H1 (cell line): ENCODE measurements around the gene OR2F1. TPM values are rescaled to one million over a fixed set of nuclear protein-coding genes. Genes with fewer than 3 reads are reported as not detected.

Source experiments
- CTCF ChIA-PET: fragments of 300-600 bp; sonication (Branson Sonifier 250); formaldehyde crosslinking; loops from one replicate; lab custom pipeline; 2021; ENCODE audit not compliant: partially characterized antibody; lab: Charles Lee
- POLR2A ChIA-PET: fragments of 300-600 bp; sonication (Branson Sonifier 250); formaldehyde crosslinking; loops from one replicate; lab custom pipeline; 2021; ENCODE audit warnings: inconsistent platforms; ENCODE audit not compliant: partially characterized antibody; lab: Charles Lee
- DNase-seq, 2 experiments: peaks; one replicate each; pipeline versions ENCODE4 v3.0.0 to v3.0.0-alpha.2; 2010 to 2022; ENCODE audit warnings: low spot score in 2 of 2, low read depth in 1 of 2, mixed read lengths in 1 of 2
- FAIRE-seq: peaks from 2 replicates; lab custom pipeline; 2011; peaks lifted over from hg19 to GRCh38; lab: Jason Lieb, UNC
- H2AFZ ChIP-seq: 2 replicates; pipeline ENCODE4 v1.8.1; 2012; ENCODE audit warnings: low read length, inconsistent platforms
- H2AK5ac ChIP-seq: 2 replicates; pipeline ENCODE4 v1.6.1; 2013; ENCODE audit warnings: low read depth, low read length
- H2BK120ac ChIP-seq: replicated peaks from 2 replicates; pipeline ENCODE3; 2013; ENCODE audit warnings: low read depth, low read length, inconsistent platforms
- H2BK12ac ChIP-seq: 2 replicates; pipeline ENCODE4 v1.6.1; 2013; ENCODE audit warnings: low read depth, low read length
- H2BK15ac ChIP-seq: 2 replicates; pipeline ENCODE4 v1.6.1; 2013; ENCODE audit warnings: low read length
- H2BK20ac ChIP-seq: 2 replicates; pipeline ENCODE4 v1.6.1; 2013; ENCODE audit warnings: low read length
- H2BK5ac ChIP-seq: 2 replicates; pipeline ENCODE4 v1.6.1; 2013; ENCODE audit warnings: low read depth, low read length
- H3K14ac ChIP-seq: 2 replicates; pipeline ENCODE4 v1.6.1; 2013; ENCODE audit warnings: inconsistent platforms; ENCODE audit not compliant: insufficient read length
- H3K18ac ChIP-seq: 2 replicates; pipeline ENCODE4 v1.6.1; 2013; ENCODE audit warnings: low read length; ENCODE audit errors: extremely low read depth
- H3K23ac ChIP-seq: 2 replicates; pipeline ENCODE4 v1.6.1; 2013; ENCODE audit warnings: inconsistent platforms; ENCODE audit not compliant: insufficient read length
- H3K23me2 ChIP-seq: 2 replicates; pipeline ENCODE4 v1.6.1; 2013; ENCODE audit warnings: low read depth, low read length
- H3K27ac ChIP-seq: 2 replicates; pipeline ENCODE4 v1.6.1; 2011; ENCODE audit warnings: low read depth, low read length, inconsistent platforms
- H3K27me3 ChIP-seq, 4 experiments: replicated peaks in 1 of 4; 1 replicate in 1 of 4; 2 replicates in 3 of 4; pipeline versions ENCODE4 v1.6.1 to v1.8.1; 2011 to 2013; ENCODE audit warnings: low read length in 3 of 4, mild to moderate bottlenecking in 3 of 4, inconsistent platforms in 2 of 4, mixed read lengths in 2 of 4, moderate library complexity in 1 of 4; ENCODE audit not compliant: control insufficient read depth in 3 of 4, insufficient read depth in 3 of 4; ENCODE audit errors: extremely low read depth in 1 of 4
- H3K36me3 ChIP-seq, 4 experiments: 2 replicates each; pipeline versions ENCODE4 v1.6.1 to v1.8.1; 2011 to 2013; ENCODE audit warnings: mild to moderate bottlenecking in 4 of 4, low read length in 3 of 4, moderate library complexity in 2 of 4, control low read depth in 1 of 4, inconsistent platforms in 1 of 4; ENCODE audit not compliant: insufficient read depth in 4 of 4, control insufficient read depth in 2 of 4
- H3K4ac ChIP-seq: replicated peaks from 2 replicates; pipeline ENCODE3; 2013; ENCODE audit warnings: low read length, low read depth, mixed read lengths, inconsistent platforms; ENCODE audit not compliant: insufficient read length
- H3K4me1 ChIP-seq, 4 experiments: replicated peaks in 1 of 4; 1 replicate in 1 of 4; 2 replicates in 3 of 4; pipeline versions ENCODE4 v1.6.1 to v1.8.1; 2011 to 2013; ENCODE audit warnings: low read length in 3 of 4, inconsistent platforms in 2 of 4, mixed read lengths in 1 of 4; ENCODE audit not compliant: insufficient read depth in 4 of 4, control insufficient read depth in 3 of 4
- H3K4me2 ChIP-seq, 2 experiments: 2 replicates each; pipeline versions ENCODE4 v1.6.1 to v1.8.1; 2011 to 2013; ENCODE audit warnings: low read depth in 2 of 2, low read length in 2 of 2, control low read depth in 1 of 2, inconsistent platforms in 1 of 2, mild to moderate bottlenecking in 1 of 2; ENCODE audit not compliant: insufficient read depth in 1 of 2
- H3K4me3 ChIP-seq, 4 experiments: fragments of 200-600, 300-600 bp in 1 of 4; sonication (generic), shearing (Covaris generic), sonication (Bioruptor Twin) in 1 of 4; 2 replicates each; pipeline versions ENCODE4 v1.5.1 to v1.8.1; 2011 to 2016; ENCODE audit warnings: low read length in 4 of 4, low read depth in 3 of 4, control low read depth in 2 of 4, inconsistent platforms in 2 of 4, mild to moderate bottlenecking in 2 of 4, mixed read lengths in 1 of 4, moderate library complexity in 1 of 4; ENCODE audit not compliant: insufficient read depth in 2 of 4; ENCODE audit errors: extremely low read depth in 1 of 4
- H3K56ac ChIP-seq: replicated peaks from 2 replicates; pipeline ENCODE3; 2013; ENCODE audit warnings: low read depth, mild to moderate bottlenecking, mixed read lengths, low read length, inconsistent platforms; ENCODE audit not compliant: insufficient read length
- H3K79me1 ChIP-seq: 2 replicates; pipeline ENCODE4 v1.6.1; 2013; ENCODE audit warnings: low read depth, low read length, control low read depth
- H3K79me2 ChIP-seq, 2 experiments: 2 replicates each; pipeline versions ENCODE4 v1.6.1 to v1.8.1; 2012 to 2013; ENCODE audit warnings: low read length in 2 of 2, mild to moderate bottlenecking in 2 of 2, inconsistent platforms in 1 of 2; ENCODE audit not compliant: insufficient read depth in 2 of 2, control insufficient read depth in 1 of 2
- H3K9ac ChIP-seq, 4 experiments: replicated peaks in 1 of 4; 1 replicate in 1 of 4; 2 replicates in 3 of 4; pipeline versions ENCODE4 v1.6.1 to v1.8.1; 2011 to 2013; ENCODE audit warnings: low read depth in 3 of 4, low read length in 3 of 4, control low read depth in 2 of 4, mild to moderate bottlenecking in 2 of 4, moderate library complexity in 2 of 4, inconsistent platforms in 1 of 4; ENCODE audit errors: extremely low read depth in 1 of 4
- H3K9me3 ChIP-seq, 2 experiments: 2 replicates each; pipeline versions ENCODE4 v1.6.1 to v1.8.1; 2012 to 2013; ENCODE audit warnings: mild to moderate bottlenecking in 2 of 2, moderate library complexity in 2 of 2, control low read depth in 1 of 2, inconsistent platforms in 1 of 2, low read depth in 1 of 2, low read length in 1 of 2, mixed read lengths in 1 of 2; ENCODE audit not compliant: insufficient read depth in 2 of 2
- H4K20me1 ChIP-seq, 2 experiments: replicated peaks in 1 of 2; 2 replicates each; pipeline versions ENCODE3 to v1.8.1; 2011 to 2013; ENCODE audit warnings: inconsistent platforms in 2 of 2, low read length in 2 of 2, mild to moderate bottlenecking in 1 of 2; ENCODE audit not compliant: insufficient read depth in 2 of 2, control insufficient read depth in 1 of 2
- H4K5ac ChIP-seq: 2 replicates; pipeline ENCODE4 v1.6.1; 2013; ENCODE audit warnings: low read length, low read depth, mixed read lengths, inconsistent platforms; ENCODE audit not compliant: insufficient read length
- H4K8ac ChIP-seq: 2 replicates; pipeline ENCODE4 v1.8.0; 2013; ENCODE audit warnings: mild to moderate bottlenecking, moderate library complexity, low read length, inconsistent platforms; ENCODE audit not compliant: insufficient read depth; ENCODE audit errors: extremely low read depth
- H4K91ac ChIP-seq: replicated peaks from 2 replicates; pipeline ENCODE3; 2013; ENCODE audit warnings: low read length, mixed read lengths, inconsistent platforms; ENCODE audit not compliant: insufficient read length
- BRCA1 ChIP-seq: IDR thresholded peaks from 2 replicates; pipeline ENCODE4 v1.6.1; 2012; ENCODE audit warnings: low read depth, low read length, improper control_type of control experiment
- CHD2 ChIP-seq: IDR thresholded peaks from 2 replicates; pipeline ENCODE4 v1.6.1; 2012; ENCODE audit warnings: low read length, improper control_type of control experiment
- EGR1 ChIP-seq: IDR thresholded peaks from 2 replicates; pipeline ENCODE4 v1.6.1; 2011; ENCODE audit warnings: low read depth, low read length, borderline replicate concordance
- MAFK ChIP-seq: IDR thresholded peaks from 2 replicates; pipeline ENCODE4 v1.6.1; 2012; ENCODE audit warnings: low read depth, mild to moderate bottlenecking, improper control_type of control experiment, low read length
- NRF1 ChIP-seq: IDR thresholded peaks from 2 replicates; pipeline ENCODE4 v1.6.1; 2011; ENCODE audit warnings: mild to moderate bottlenecking, low read depth, low read length, improper control_type of control experiment
- POLR2AphosphoS5 ChIP-seq: IDR thresholded peaks from 2 replicates; pipeline ENCODE4 v1.6.1; 2011; ENCODE audit warnings: low read depth, low read length
- RBBP5 ChIP-seq: IDR thresholded peaks from 2 replicates; pipeline ENCODE4 v1.7.1; 2012; ENCODE audit warnings: low read depth, mild to moderate bottlenecking, inconsistent platforms, low read length, moderate library complexity, borderline replicate concordance
- SIN3A ChIP-seq, 2 experiments: IDR thresholded peaks in 1 of 2; conservative IDR thresholded peaks in 1 of 2; 2 replicates each; pipeline ENCODE4 v1.6.1; 2011 to 2012; ENCODE audit warnings: low read length in 2 of 2, improper control_type of control experiment in 1 of 2, low read depth in 1 of 2, mild to moderate bottlenecking in 1 of 2
- SIX5 ChIP-seq: IDR thresholded peaks from 2 replicates; pipeline ENCODE4 v1.6.1; 2011; ENCODE audit warnings: mild to moderate bottlenecking, low read depth, low read length
- TAF1 ChIP-seq: IDR thresholded peaks from 2 replicates; pipeline ENCODE4 v1.6.1; 2011; ENCODE audit warnings: mild to moderate bottlenecking, low read depth, low read length
- YY1 ChIP-seq: IDR thresholded peaks from 2 replicates; pipeline ENCODE4 v1.6.1; 2011; ENCODE audit warnings: low read depth, mild to moderate bottlenecking, low read length
- WGBS, 2 experiments: shearing (Covaris generic) in 1 of 2; methylation state at CpG; one replicate each; pipeline versions ENCODE4 v1.1.6 to v1.1.7; 2013 to 2015; ENCODE audit warnings: low lambda C conversion rate in 2 of 2, mixed read lengths in 2 of 2, inconsistent platforms in 1 of 2, low coverage in 1 of 2, missing lambda C conversion rate in 1 of 2; ENCODE audit not compliant: insufficient replicate concordance in 2 of 2, insufficient coverage in 1 of 2, insufficient read length in 1 of 2; ENCODE audit errors: extremely low coverage in 1 of 2, missing lambda C conversion rate in 1 of 2; 5-methylcytosine and 5-hydroxymethylcytosine counted together
- polyA plus RNA-seq, 7 experiments: library from polyadenylated mRNA; depleted of rRNA in 3 of 7; stranded (reverse) in 5 of 7; unstranded in 2 of 7; fragments of >200 nt in 5 of 7; fragments of 200-250 nt in 2 of 7; gene quantifications; 1 replicate in 5 of 7; 2 replicates in 1 of 7; 4 replicates in 1 of 7; pipeline versions ENCODE4 v1.2.1 to v1.2.3, GENCODE V29; 2011 to 2013; ENCODE audit warnings: missing spikeins in 2 of 7, mixed read lengths in 2 of 7
- total RNA-seq: library from RNA; stranded (reverse); fragmentation: NEBNext Ultra II Directional; extraction: Animal tissue kit (Norgen Biotek cat#: 25700); gene quantifications from 2 replicates; pipeline ENCODE4 v1.2.1, GENCODE V29; 2021

Gene OR2F1
- total and polyA plus RNA-seq, 2 of the 8 experiments (the other 6 are each of a cell fraction or from before 2014, with no cell fraction given), result 0.19 TPM; not detected in 1

- no peak for DNase-seq
- Histone ChIP-seq H3K4me1 (no peaks in the 10 kb centered on the region), H2AK5ac (no peak overlapping the region), H2BK120ac (no peak overlapping the region), H3K23ac (no peak overlapping the region), H3K9me3 (peaks cover 0 to 1% of the 10 kb centered on the region in 2 experiments; a peak in 1 of 4 replicates), H3K36me3 (no peaks in the 10 kb centered on the region), H3K56ac (no peak overlapping the region), H2BK20ac (no peak overlapping the region), H4K20me1 (no peaks in the 10 kb centered on the region), H2BK12ac (no peak overlapping the region), H3K4me2 (no peak overlapping the region), H2AFZ (no peak overlapping the region), H3K9ac (no peak overlapping the region), H4K91ac (no peak overlapping the region), H3K27me3 (no peaks in the 10 kb centered on the region), H3K4ac (no peak overlapping the region), H3K18ac (no peak overlapping the region), H4K5ac (no peak overlapping the region), H3K79me1 (no peaks in the 10 kb centered on the region), H2BK5ac (no peak overlapping the region), H3K14ac (no peak overlapping the region), H3K4me3 (no peak overlapping the region), H2BK15ac (no peak overlapping the region), H3K23me2 (no peaks in the 10 kb centered on the region), H3K79me2 (no peaks in the 10 kb centered on the region), H4K8ac (no peak overlapping the region), H3K27ac (no peak overlapping the region)
- FAIRE-seq, result no peak
- CTCF ChIA-PET, result interaction anchor here (5.1 kb wide), 1 partner anchor 8 kb away, joined by 20 read pairs; no protein-coding TSS in a partner anchor
- POLR2A ChIA-PET, result no interaction called here
- TF ChIP-seq SIN3A (conservative IDR thresholded peaks at IDR 0.05 in 1 of 2, IDR thresholded peaks at IDR 0.05 in 1 of 2; ENCODE audit: low read depth in 1 of 2, low read length in 2 of 2) (no peak), POLR2AphosphoS5 (no peak), YY1 (no peak), SIX5 (no peak), RBBP5 (no peak), MAFK (no peak), CHD2 (no peak), TAF1 (no peak), NRF1 (no peak), BRCA1 (no peak), EGR1 (no peak)
- 94% methylated on average over 5 of the region's 5 CpGs; no CpG with 5 or more reads in 1 of the 2 experiments for WGBS, 2 experiments
Observed at GRCh38 chr7:143983960-143984359, 29.3 kb downstream of the OR2F1 start.
